PFSK-1 (cell line): Measurements from ENCODE around the gene CACNA1D.

Experiments
- FOXP2 ChIP-seq: optimal IDR thresholded peaks from 2 replicates; pipeline ENCODE3; 2011; ENCODE audit warnings: borderline replicate concordance, control low read depth, inconsistent platforms; ENCODE audit not compliant: insufficient read depth; ENCODE audit errors: extremely low read length, extremely low read depth
- POLR2AphosphoS5 ChIP-seq: IDR thresholded peaks from 2 replicates; pipeline ENCODE4 v1.6.1; 2012; ENCODE audit warnings: low read depth, mild to moderate bottlenecking, control low read depth, low read length, moderate library complexity
- REST ChIP-seq, 2 experiments: IDR thresholded peaks; 2 replicates each; pipeline versions ENCODE4 v1.6.1 to v1.8.0; 2011 to 2012; ENCODE audit warnings: low read depth in 2 of 2, low read length in 2 of 2, control low read depth in 1 of 2, inconsistent platforms in 1 of 2, mild to moderate bottlenecking in 1 of 2, moderate library complexity in 1 of 2; ENCODE audit not compliant: insufficient read depth in 1 of 2
- SIN3A ChIP-seq: IDR thresholded peaks from 2 replicates; pipeline ENCODE4 v1.6.1; 2012; ENCODE audit warnings: mild to moderate bottlenecking, low read length, moderate library complexity, borderline replicate concordance; ENCODE audit not compliant: insufficient read depth
- TAF1 ChIP-seq: IDR thresholded peaks from 2 replicates; pipeline ENCODE4 v1.6.1; 2012; ENCODE audit warnings: low read length, control low read depth, borderline replicate concordance; ENCODE audit not compliant: insufficient read depth

Gene CACNA1D

GRCh38 chr3:53495146-53495519, 722 bp downstream of the CACNA1D start:
- no peak for TF ChIP-seq REST (IDR thresholded peaks at IDR 0.05; ENCODE audit: insufficient read depth in 1 of 2, low read depth in 2 of 2, low read length in 2 of 2)
- no peak for TF ChIP-seq FOXP2
- TF ChIP-seq SIN3A = no peak
- no peak for TF ChIP-seq TAF1
- TF ChIP-seq POLR2AphosphoS5 = no peak

- TF ChIP-seq TAF1 (no peak), FOXP2 (no peak), REST (IDR thresholded peaks at IDR 0.05; ENCODE audit: insufficient read depth in 1 of 2, low read depth in 2 of 2, low read length in 2 of 2) (no peak), SIN3A (no peak), POLR2AphosphoS5 (no peak)
Observed at GRCh38 chr3:53495520-53496391, 1.3 kb downstream of the CACNA1D start.

DNA sequence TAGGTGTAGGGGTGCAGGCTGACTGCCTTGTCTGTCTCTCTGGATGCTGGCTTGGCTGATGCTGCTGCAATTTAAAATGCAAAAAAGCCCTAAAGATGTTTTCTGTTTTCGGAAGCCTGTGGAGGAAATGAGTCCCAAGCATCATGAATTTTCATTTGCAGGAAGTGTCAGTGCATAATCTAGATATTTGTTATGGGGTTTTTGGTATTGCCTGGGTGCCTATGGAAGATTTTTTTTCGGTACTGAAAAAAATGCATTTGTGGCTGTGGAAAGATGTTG, 1.9 kb downstream of the CACNA1D start:
- TF ChIP-seq REST (IDR thresholded peaks at IDR 0.05; ENCODE audit: insufficient read depth in 1 of 2, low read depth in 2 of 2, low read length in 2 of 2) (no peak), TAF1 (no peak), SIN3A (no peak), FOXP2 (no peak), POLR2AphosphoS5 (no peak)

GRCh38 chr3:53496984-53497383, 2.6 kb downstream of the CACNA1D start:
- no peak for TF ChIP-seq POLR2AphosphoS5
- no peak for TF ChIP-seq FOXP2
- no peak for TF ChIP-seq TAF1
- no peak for TF ChIP-seq REST (IDR thresholded peaks at IDR 0.05; ENCODE audit: insufficient read depth in 1 of 2, low read depth in 2 of 2, low read length in 2 of 2)
- no peak for TF ChIP-seq SIN3A
